Mesendoderm (in vitro differentiated cells): ENCODE measurements around the gene POU3F3. TPM values are rescaled to one million over a fixed set of nuclear protein-coding genes. Genes with fewer than 3 reads are reported as not detected.
A peak's percentile ranks its signal among the peaks of the same experiment; 100 is the strongest.

ENCODE experiments used
- DNase-seq: peaks from one replicate; pipeline ENCODE4 v3.0.0; 2013
- H2AK5ac ChIP-seq: 2 replicates; pipeline ENCODE4 v1.6.1; 2013; ENCODE audit warnings: low read length, inconsistent platforms
- H2BK120ac ChIP-seq: 2 replicates; pipeline ENCODE4 v1.6.1; 2013; ENCODE audit warnings: low read depth, mild to moderate bottlenecking, low read length, moderate library complexity, mixed read lengths
- H2BK15ac ChIP-seq: replicated peaks from 2 replicates; pipeline ENCODE4 v1.6.1; 2013; ENCODE audit warnings: low read depth, mild to moderate bottlenecking, moderate library complexity
- H2BK5ac ChIP-seq: 2 replicates; pipeline ENCODE4 v1.6.1; 2013; ENCODE audit warnings: low read length, inconsistent platforms
- H3K18ac ChIP-seq: 2 replicates; pipeline ENCODE4 v1.6.1; 2013; ENCODE audit warnings: mild to moderate bottlenecking, low read length, mixed read lengths
- H3K23ac ChIP-seq: one replicate; pipeline ENCODE4 v1.6.1; 2013; ENCODE audit warnings: low read length
- H3K27ac ChIP-seq: 2 replicates; pipeline ENCODE4 v1.5.1; 2013; ENCODE audit warnings: low read depth, mild to moderate bottlenecking, inconsistent platforms, low read length, moderate library complexity
- H3K27me3 ChIP-seq: 2 replicates; pipeline ENCODE4 v1.6.1; 2013; ENCODE audit warnings: low read length, control low read depth, mild to moderate bottlenecking, inconsistent platforms; ENCODE audit not compliant: insufficient read depth, poor library complexity
- H3K36me3 ChIP-seq: 2 replicates; pipeline ENCODE4 v1.6.1; 2013; ENCODE audit warnings: low read length, inconsistent platforms; ENCODE audit not compliant: control insufficient read depth, insufficient read depth
- H3K4ac ChIP-seq: one replicate; pipeline ENCODE4 v1.6.1; 2013; ENCODE audit warnings: low read depth, mild to moderate bottlenecking, low read length, moderate library complexity
- H3K4me1 ChIP-seq: 2 replicates; pipeline ENCODE4 v1.6.1; 2013; ENCODE audit warnings: low read depth, low read length, inconsistent platforms; ENCODE audit not compliant: control insufficient read depth
- H3K4me2 ChIP-seq: 2 replicates; pipeline ENCODE4 v1.6.1; 2013; ENCODE audit warnings: low read length
- H3K4me3 ChIP-seq: 2 replicates; pipeline ENCODE4 v1.5.1; 2013; ENCODE audit warnings: mild to moderate bottlenecking, low read length
- H3K56ac ChIP-seq: one replicate; pipeline ENCODE4 v1.6.1; 2013; ENCODE audit warnings: low read length
- H3K79me1 ChIP-seq: 2 replicates; pipeline ENCODE4 v1.6.1; 2013; ENCODE audit warnings: low read length, inconsistent platforms
- H3K79me2 ChIP-seq: 2 replicates; pipeline ENCODE4 v1.6.1; 2013; ENCODE audit warnings: mild to moderate bottlenecking, low read length; ENCODE audit not compliant: control insufficient read depth, insufficient read depth
- H3K9ac ChIP-seq: 2 replicates; pipeline ENCODE4 v1.6.1; 2013; ENCODE audit warnings: low read length, inconsistent platforms
- H4K5ac ChIP-seq: one replicate; pipeline ENCODE4 v1.6.1; 2013; ENCODE audit warnings: low read length
- H4K8ac ChIP-seq: one replicate; pipeline ENCODE4 v1.6.1; 2013; ENCODE audit warnings: low read depth, mild to moderate bottlenecking, control low read depth, low read length, moderate library complexity
- WGBS: extraction: QIAGEN DNeasy Blood & Tissue Kit; methylation state at CpG from one replicate; pipeline ENCODE4 v1.1.7; 2013; ENCODE audit warnings: low lambda C conversion rate, missing lambda C conversion rate; ENCODE audit not compliant: insufficient coverage; ENCODE audit errors: extremely low coverage; 5-methylcytosine and 5-hydroxymethylcytosine counted together
- small RNA-seq: library from polyadenylated mRNA; stranded (forward); fragments of <200 nt; extraction: miRNeasy Mini kit (QIAGEN cat#:217004); gene quantifications from one replicate; pipeline ENCODE3, GENCODE V24; 2013; ENCODE audit not compliant: insufficient read depth

Gene POU3F3

DNA sequence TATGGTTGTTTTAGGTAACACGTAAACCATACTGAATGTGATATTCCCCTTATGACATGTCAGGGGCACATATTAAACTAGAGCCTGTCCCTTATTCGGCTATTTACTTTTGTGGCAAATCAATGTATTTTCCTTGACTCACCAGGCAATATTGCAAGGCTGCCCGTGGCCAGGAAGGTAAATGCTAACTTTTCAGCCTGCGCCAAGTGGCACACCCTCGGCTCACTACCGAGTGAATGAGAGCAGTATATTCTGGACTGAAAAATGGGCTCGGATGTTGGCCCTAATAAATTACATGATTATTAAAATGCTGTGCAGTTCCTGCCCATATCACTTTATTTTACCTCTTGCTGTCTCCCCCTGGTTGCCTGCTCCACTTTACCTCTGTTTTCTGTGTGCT, 46.7 kb downstream of the POU3F3 start:
- no peak overlapping the region for H2BK120ac ChIP-seq
- H3K9ac ChIP-seq = no peak overlapping the region
- no peaks in the 10 kb centered on the region for H3K79me1 ChIP-seq
- no peaks in the 10 kb centered on the region for H3K79me2 ChIP-seq
- no peak overlapping the region for H4K5ac ChIP-seq
- H3K23ac ChIP-seq = no peak overlapping the region
- H3K36me3 ChIP-seq = no peaks in the 10 kb centered on the region
- no peak overlapping the region for H3K18ac ChIP-seq
- no CpG with 5 or more reads among the region's 7 CpGs for WGBS
- no peak overlapping the region for H3K56ac ChIP-seq
- H4K8ac ChIP-seq = no peak overlapping the region
- H2BK15ac ChIP-seq = no peak overlapping the region
- no peak overlapping the region for H3K27ac ChIP-seq
- H3K4me2 ChIP-seq = no peak overlapping the region
- H3K4me1 ChIP-seq = no peaks in the 10 kb centered on the region
- no peak overlapping the region for H3K4me3 ChIP-seq
- no peak overlapping the region for H2AK5ac ChIP-seq
- no peaks in the 10 kb centered on the region for H3K27me3 ChIP-seq
- no peak for DNase-seq
- H2BK5ac ChIP-seq = no peak overlapping the region
- H3K4ac ChIP-seq = no peak overlapping the region

DNA sequence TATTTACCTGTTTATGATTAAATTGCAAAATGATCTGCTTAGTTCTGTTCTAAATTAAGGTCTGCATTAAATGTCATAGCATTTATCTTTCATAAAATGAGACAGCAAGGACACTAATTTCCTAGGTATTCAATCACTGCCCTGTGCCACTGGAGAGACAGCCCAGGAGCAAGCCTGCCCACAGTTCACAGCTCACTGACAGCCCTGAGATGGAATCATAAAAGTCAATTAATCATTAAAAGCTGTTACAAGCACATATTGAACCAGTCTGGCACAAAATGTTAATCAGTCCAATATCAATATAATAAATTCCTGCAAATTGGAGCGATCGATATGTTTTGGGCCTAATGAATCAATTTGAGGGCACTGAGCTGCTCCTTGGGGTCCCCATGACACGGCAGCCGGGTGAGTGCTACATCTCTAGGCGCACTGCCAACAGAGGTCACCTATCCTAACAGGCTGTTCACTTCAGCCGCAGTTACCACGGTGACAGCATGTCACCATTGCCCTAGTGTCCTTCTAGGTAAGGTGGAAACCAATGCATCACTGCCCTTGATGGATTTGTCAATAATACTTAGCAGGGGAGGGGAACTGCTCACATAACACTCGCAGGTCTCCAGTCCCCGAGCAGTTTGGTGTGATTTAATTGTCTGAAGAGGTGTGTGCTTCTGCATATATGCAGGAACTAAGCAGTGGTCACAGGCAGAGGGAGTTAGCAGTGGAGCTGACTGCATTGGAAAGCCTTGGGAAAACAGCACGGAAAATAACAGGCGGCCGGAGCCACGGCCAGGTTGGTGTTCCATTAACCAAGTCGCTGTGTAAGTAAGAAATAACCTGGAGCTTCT, 47.3 kb downstream of the POU3F3 start:
- Histone ChIP-seq H3K23ac (no peak overlapping the region), H3K27me3 (no peaks in the 10 kb centered on the region), H3K18ac (no peak overlapping the region), H3K79me2 (no peaks in the 10 kb centered on the region), H3K36me3 (no peaks in the 10 kb centered on the region), H2BK120ac (no peak overlapping the region), H3K9ac (no peak overlapping the region), H3K4me3 (no peak overlapping the region), H4K8ac (no peak overlapping the region), H3K4me1 (no peaks in the 10 kb centered on the region), H3K4ac (no peak overlapping the region), H2BK15ac (no peak overlapping the region), H3K79me1 (no peaks in the 10 kb centered on the region), H3K27ac (no peak overlapping the region), H4K5ac (no peak overlapping the region), H2BK5ac (no peak overlapping the region), H3K56ac (no peak overlapping the region), H3K4me2 (no peak overlapping the region), H2AK5ac (no peak overlapping the region)
- peak; percentile 17 for DNase-seq
- WGBS = no CpG with 5 or more reads among the region's 14 CpGs

DNA sequence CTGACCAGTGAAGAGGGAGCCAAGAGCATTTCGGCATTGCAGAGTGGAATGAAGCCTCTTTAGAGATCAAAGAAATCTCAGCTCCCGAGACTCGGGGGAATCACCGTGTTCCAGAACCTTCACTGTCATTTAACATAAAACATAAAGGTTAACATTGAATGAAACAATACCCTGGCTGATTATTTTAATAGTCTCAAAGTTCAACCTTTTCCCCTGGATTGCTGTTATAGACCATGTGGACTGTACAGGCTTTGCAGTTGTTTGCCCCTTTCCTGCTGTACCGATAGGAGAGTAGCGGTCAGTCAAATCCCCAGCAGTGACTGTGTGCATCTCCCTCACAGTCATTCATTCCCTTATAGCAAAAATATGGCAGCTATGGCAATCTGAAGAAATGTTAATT, 48.4 kb downstream of the POU3F3 start:
- no peaks in the 10 kb centered on the region for H3K36me3 ChIP-seq
- H3K27me3 ChIP-seq = no peaks in the 10 kb centered on the region
- no peak overlapping the region for H3K9ac ChIP-seq
- no peak for DNase-seq
- H2AK5ac ChIP-seq = no peak overlapping the region
- H3K56ac ChIP-seq = no peak overlapping the region
- no peak overlapping the region for H3K27ac ChIP-seq
- no peak overlapping the region for H3K4me3 ChIP-seq
- H2BK5ac ChIP-seq = no peak overlapping the region
- H3K18ac ChIP-seq = no peak overlapping the region
- H2BK15ac ChIP-seq = no peak overlapping the region
- no peak overlapping the region for H3K23ac ChIP-seq
- no CpG with 5 or more reads among the region's 6 CpGs for WGBS
- no peaks in the 10 kb centered on the region for H3K4me1 ChIP-seq
- no peak overlapping the region for H3K4ac ChIP-seq
- no peak overlapping the region for H2BK120ac ChIP-seq
- H3K4me2 ChIP-seq = no peak overlapping the region
- H4K5ac ChIP-seq = no peak overlapping the region
- no peak overlapping the region for H4K8ac ChIP-seq
- H3K79me2 ChIP-seq = no peaks in the 10 kb centered on the region
- H3K79me1 ChIP-seq = no peaks in the 10 kb centered on the region

Small RNAs within 50 kb of the gene (small RNA-seq; reads per million reads assigned to genes)
- gene AC018730.1 = not detected
